DOHH2 (cell line): ENCODE results near the gene BCAR1.

ENCODE experiments used
- H3F3A ChIP-seq: fragments of 200-600 bp; sonication (generic), shearing (Covaris generic); 2 replicates; pipeline ENCODE4 v1.6.0; 2016; ENCODE audit warnings: antibody characterized with exemption, mild to moderate bottlenecking; ENCODE audit not compliant: control insufficient read depth, insufficient read depth
- H3K27ac ChIP-seq: fragments of 200-600 bp; sonication (generic); 2 replicates; pipeline ENCODE4 v1.5.1; 2014; ENCODE audit warnings: low read depth, mild to moderate bottlenecking, low read length, moderate library complexity
- H3K27me3 ChIP-seq: fragments of 200-600 bp; sonication (generic); 2 replicates; pipeline ENCODE4 v1.6.1; 2014; ENCODE audit warnings: mild to moderate bottlenecking, low read length, mixed read lengths; ENCODE audit not compliant: control insufficient read depth
- H3K36me3 ChIP-seq: fragments of 200-600 bp; sonication (generic); 2 replicates; pipeline ENCODE4 v1.6.1; 2014; ENCODE audit warnings: mild to moderate bottlenecking, low read length, moderate library complexity, mixed read lengths; ENCODE audit not compliant: control insufficient read depth
- H3K4me1 ChIP-seq: fragments of 200-600 bp; sonication (generic); 2 replicates; pipeline ENCODE4 v1.6.1; 2014; ENCODE audit warnings: mild to moderate bottlenecking, low read length, mixed read lengths; ENCODE audit not compliant: control insufficient read depth
- H3K4me2 ChIP-seq: fragments of 200-600 bp; sonication (generic); 2 replicates; pipeline ENCODE4 v1.6.0; 2014; ENCODE audit warnings: mild to moderate bottlenecking, low read length, moderate library complexity
- H3K4me3 ChIP-seq: fragments of 200-600 bp; sonication (generic); 2 replicates; pipeline ENCODE4 v1.5.1; 2014; ENCODE audit warnings: mild to moderate bottlenecking, low read length, mixed read lengths
- H3K79me2 ChIP-seq: fragments of 200-600 bp; sonication (generic); 2 replicates; pipeline ENCODE4 v1.6.1; 2014; ENCODE audit warnings: mild to moderate bottlenecking, low read length, mixed read lengths; ENCODE audit not compliant: control insufficient read depth
- H3K9me2 ChIP-seq: fragments of 200-600 bp; sonication (generic); replicated peaks from 2 replicates; pipeline ENCODE4 v1.6.1; 2014; ENCODE audit warnings: mild to moderate bottlenecking, low read length, mixed read lengths; ENCODE audit not compliant: control insufficient read depth
- H3K9me3 ChIP-seq: fragments of 200-600 bp; sonication (generic); 2 replicates; pipeline ENCODE4 v1.6.1; 2014; ENCODE audit warnings: antibody characterized with exemption, low read length, mixed read lengths; ENCODE audit not compliant: control insufficient read depth, insufficient read depth
- H4K20me1 ChIP-seq: fragments of 200-600 bp; sonication (generic); 2 replicates; pipeline ENCODE4 v1.6.0; 2014; ENCODE audit warnings: low read depth, mild to moderate bottlenecking, antibody characterized with exemption, low read length, moderate library complexity; ENCODE audit not compliant: control insufficient read depth, insufficient read depth
- EZH2phosphoT487 ChIP-seq: fragments of 200-600 bp; sonication (generic); IDR thresholded peaks from 2 replicates; pipeline ENCODE4 v1.6.1; 2017; ENCODE audit warnings: borderline replicate concordance, mild to moderate bottlenecking, antibody characterized with exemption, low read length, moderate library complexity, mixed read lengths
- TF ChIP-seq, protein P1 (sequence below): fragments of 200-600 bp; sonication (generic); IDR thresholded peaks from one replicate; pipeline ENCODE4 v1.5.1; 2014; ENCODE audit warnings: antibody characterized with exemption, mild to moderate bottlenecking, low read depth, low read length; ENCODE audit not compliant: poor library complexity, severe bottlenecking

Gene BCAR1

DNA sequence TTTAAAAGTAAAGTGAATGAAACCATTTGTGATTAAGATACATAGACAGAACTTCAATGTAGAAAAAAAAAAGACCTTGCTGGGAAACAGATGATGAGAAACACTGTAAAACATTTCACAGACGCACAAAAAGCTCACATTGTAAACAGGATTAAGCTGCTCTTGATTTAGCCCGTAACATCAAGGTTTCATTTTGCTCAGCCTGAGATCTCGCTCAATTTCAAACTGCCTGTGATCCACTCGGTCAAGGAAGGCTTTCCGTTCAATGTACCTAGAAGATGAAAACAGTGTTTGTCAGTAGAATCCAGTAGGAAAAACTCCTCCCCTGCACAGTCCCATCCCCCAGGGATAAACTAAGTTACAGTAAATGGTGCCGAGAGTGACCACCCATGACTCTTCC, 42.3 kb upstream of the BCAR1 start:
- no peaks in the 10 kb centered on the region for H3K27me3 ChIP-seq
- H3K4me3 ChIP-seq, result no peak overlapping the region
- H3K4me1 ChIP-seq, result no peaks in the 10 kb centered on the region
- H4K20me1 ChIP-seq, result no peaks in the 10 kb centered on the region
- no peak overlapping the region for H3K4me2 ChIP-seq
- no peak for TF ChIP-seq EZH2phosphoT487
- TF ChIP-seq, protein P1, sequence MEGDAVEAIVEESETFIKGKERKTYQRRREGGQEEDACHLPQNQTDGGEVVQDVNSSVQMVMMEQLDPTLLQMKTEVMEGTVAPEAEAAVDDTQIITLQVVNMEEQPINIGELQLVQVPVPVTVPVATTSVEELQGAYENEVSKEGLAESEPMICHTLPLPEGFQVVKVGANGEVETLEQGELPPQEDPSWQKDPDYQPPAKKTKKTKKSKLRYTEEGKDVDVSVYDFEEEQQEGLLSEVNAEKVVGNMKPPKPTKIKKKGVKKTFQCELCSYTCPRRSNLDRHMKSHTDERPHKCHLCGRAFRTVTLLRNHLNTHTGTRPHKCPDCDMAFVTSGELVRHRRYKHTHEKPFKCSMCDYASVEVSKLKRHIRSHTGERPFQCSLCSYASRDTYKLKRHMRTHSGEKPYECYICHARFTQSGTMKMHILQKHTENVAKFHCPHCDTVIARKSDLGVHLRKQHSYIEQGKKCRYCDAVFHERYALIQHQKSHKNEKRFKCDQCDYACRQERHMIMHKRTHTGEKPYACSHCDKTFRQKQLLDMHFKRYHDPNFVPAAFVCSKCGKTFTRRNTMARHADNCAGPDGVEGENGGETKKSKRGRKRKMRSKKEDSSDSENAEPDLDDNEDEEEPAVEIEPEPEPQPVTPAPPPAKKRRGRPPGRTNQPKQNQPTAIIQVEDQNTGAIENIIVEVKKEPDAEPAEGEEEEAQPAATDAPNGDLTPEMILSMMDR, result no peak
- H3K9me2 ChIP-seq, result no peaks in the 10 kb centered on the region
- no peak overlapping the region for H3K27ac ChIP-seq
- no peaks in the 10 kb centered on the region for H3K79me2 ChIP-seq
- no peaks in the 10 kb centered on the region; the same call in 1 of the 2 replicates for H3K36me3 ChIP-seq
- no peaks in the 10 kb centered on the region for H3K9me3 ChIP-seq
- no peaks in the 10 kb centered on the region for H3F3A ChIP-seq

DNA sequence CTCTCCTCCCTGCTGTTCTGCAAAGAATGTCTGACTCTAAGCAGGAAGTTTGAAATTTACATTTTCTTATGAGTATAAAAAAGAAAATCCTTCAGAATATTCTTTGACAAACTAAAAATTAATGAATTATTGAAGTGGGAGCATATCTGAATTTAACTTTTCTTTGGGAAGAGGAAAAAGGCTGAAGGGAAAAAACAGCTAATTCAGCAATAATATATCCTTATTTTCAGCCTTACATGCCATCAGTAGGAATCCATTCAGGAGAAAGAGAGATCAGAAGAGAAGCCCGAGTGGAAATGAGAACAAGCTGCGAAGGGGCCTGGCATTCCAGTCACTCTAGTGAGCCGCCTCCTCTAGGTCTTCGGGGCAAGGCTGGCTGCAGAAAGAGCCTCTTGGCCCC, 41.7 kb upstream of the BCAR1 start:
- TF ChIP-seq EZH2phosphoT487, result no peak
- TF ChIP-seq, protein P1, result no peak
- H3K27ac ChIP-seq, result no peak overlapping the region
- no peaks in the 10 kb centered on the region; the same call in 1 of the 2 replicates for H3K36me3 ChIP-seq
- no peaks in the 10 kb centered on the region for H3F3A ChIP-seq
- no peaks in the 10 kb centered on the region for H3K9me3 ChIP-seq
- H3K79me2 ChIP-seq, result no peaks in the 10 kb centered on the region
- no peaks in the 10 kb centered on the region for H3K4me1 ChIP-seq
- H4K20me1 ChIP-seq, result no peaks in the 10 kb centered on the region
- no peaks in the 10 kb centered on the region for H3K27me3 ChIP-seq
- no peaks in the 10 kb centered on the region for H3K9me2 ChIP-seq
- no peak overlapping the region for H3K4me3 ChIP-seq
- no peak overlapping the region for H3K4me2 ChIP-seq

DNA sequence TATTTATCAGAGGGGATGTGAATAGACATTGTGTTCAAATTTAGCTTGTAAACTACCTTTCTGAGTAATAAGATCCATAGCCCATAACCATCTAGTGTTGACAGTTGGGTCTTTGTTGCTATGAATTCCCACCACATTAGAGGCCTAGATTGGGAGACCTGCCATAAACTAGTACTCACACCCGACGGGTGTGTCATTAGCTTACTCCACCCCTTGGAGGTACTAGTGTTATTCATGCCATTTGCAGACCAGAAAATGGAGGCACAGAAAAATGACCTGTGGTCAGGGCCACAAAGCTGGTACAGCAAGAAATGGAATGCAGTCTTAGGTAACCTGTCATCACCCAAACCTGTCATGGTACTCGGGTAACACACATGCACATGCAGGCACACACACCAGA, 41.3 kb upstream of the BCAR1 start:
- no peaks in the 10 kb centered on the region for H3K9me2 ChIP-seq
- H3K36me3 ChIP-seq, result no peaks in the 10 kb centered on the region; the same call in 1 of the 2 replicates
- no peaks in the 10 kb centered on the region for H3K4me1 ChIP-seq
- no peaks in the 10 kb centered on the region for H3K79me2 ChIP-seq
- H4K20me1 ChIP-seq, result no peaks in the 10 kb centered on the region
- H3F3A ChIP-seq, result no peaks in the 10 kb centered on the region
- no peaks in the 10 kb centered on the region for H3K27me3 ChIP-seq
- TF ChIP-seq, protein P1, result no peak
- TF ChIP-seq EZH2phosphoT487, result no peak
- no peak overlapping the region for H3K27ac ChIP-seq
- H3K4me2 ChIP-seq, result no peak overlapping the region
- H3K9me3 ChIP-seq, result no peaks in the 10 kb centered on the region
- H3K4me3 ChIP-seq, result no peak overlapping the region
